Measurements from ENCODE around the gene IP6K3. TPM values are rescaled to one million over a fixed set of nuclear protein-coding genes. Genes with fewer than 3 reads are reported as not detected.

IP6K3 gene
- polyA plus RNA-seq, 1 donor (not counting 4 experiments of a cell fraction or from before 2014, with no cell fraction given), result not detected

- dilution Hi-C loops (cut with MboI; ENCODE audit: extremely low pct_ligation_motif_present, low sequenced_read_pairs), result no loop called here
- Histone ChIP-seq H3K4me1 (ENCODE audit: control insufficient read depth, extremely low read depth, insufficient read depth, low read length) (no peaks in the 10 kb centered on the region), H3K4me2 (ENCODE audit: control insufficient read depth, extremely low read depth, insufficient read depth, low read depth, low read length) (no peak overlapping the region), H3K79me2 (ENCODE audit: control insufficient read depth, insufficient read depth, low read length) (no peaks in the 10 kb centered on the region), H4K20me1 (ENCODE audit: control insufficient read depth, extremely low read depth, insufficient read depth, low read length) (no peaks in the 10 kb centered on the region), H3K9me1 (ENCODE audit: control insufficient read depth, extremely low read depth, insufficient read depth, low read length) (no peaks in the 10 kb centered on the region), H3K9me3 (ENCODE audit: control insufficient read depth, low read depth, low read length) (no peaks in the 10 kb centered on the region), H3K27me3 (ENCODE audit: control insufficient read depth, extremely low read depth, insufficient read depth, low read length) (peaks cover 3% of the 10 kb centered on the region), H3K9ac (ENCODE audit: control insufficient read depth, extremely low read depth, insufficient read depth, low read length) (no peak overlapping the region), H2AFZ (ENCODE audit: control insufficient read depth, low read length) (no peak overlapping the region), H3K36me3 (ENCODE audit: control insufficient read depth in 2 of 2, extremely low read depth in 1 of 2, insufficient read depth in 2 of 2, low read length in 2 of 2) (no peaks in the 10 kb centered on the region), H3K4me3 (ENCODE audit: control insufficient read depth in 2 of 3, extremely low read depth in 1 of 3, insufficient read depth in 2 of 3, low read depth in 1 of 3, low read length in 3 of 3) (no peak overlapping the region), H3K27ac (ENCODE audit: control insufficient read depth, insufficient read depth, low read length) (no peak overlapping the region)
- TF ChIP-seq CTCF (optimal IDR thresholded peaks at IDR 0.05 in 1 of 3, IDR thresholded peaks at IDR 0.05 in 1 of 3, conservative IDR thresholded peaks at IDR 0.05 in 1 of 3; ENCODE audit: extremely low read depth in 1 of 3, insufficient read depth in 2 of 3, low read length in 3 of 3), result no peak
- no peak for TF ChIP-seq EZH2 (IDR thresholded peaks at IDR 0.05; ENCODE audit: low read length)
- FAIRE-seq, result no peak
- no peak for DNase-seq (ENCODE audit: low read depth, low spot score)
Measured at GRCh38 chr6:33761581-33761921, 14.8 kb upstream of the IP6K3 start.

GRCh38 chr6:33759887-33760629 lies 13.4 kb upstream of the IP6K3 start:
- TF ChIP-seq CTCF (optimal IDR thresholded peaks at IDR 0.05 in 1 of 3, IDR thresholded peaks at IDR 0.05 in 1 of 3, conservative IDR thresholded peaks at IDR 0.05 in 1 of 3; ENCODE audit: extremely low read depth in 1 of 3, insufficient read depth in 2 of 3, low read length in 3 of 3), result no peak
- TF ChIP-seq EZH2 (IDR thresholded peaks at IDR 0.05; ENCODE audit: low read length), result no peak
- Histone ChIP-seq H3K79me2 (ENCODE audit: control insufficient read depth, insufficient read depth, low read length) (no peaks in the 10 kb centered on the region), H3K9ac (ENCODE audit: control insufficient read depth, extremely low read depth, insufficient read depth, low read length) (no peak overlapping the region), H3K27me3 (ENCODE audit: control insufficient read depth, extremely low read depth, insufficient read depth, low read length) (no peaks in the 10 kb centered on the region), H3K9me1 (ENCODE audit: control insufficient read depth, extremely low read depth, insufficient read depth, low read length) (no peaks in the 10 kb centered on the region), H2AFZ (ENCODE audit: control insufficient read depth, low read length) (no peak overlapping the region), H3K9me3 (ENCODE audit: control insufficient read depth, low read depth, low read length) (no peaks in the 10 kb centered on the region), H3K36me3 (ENCODE audit: control insufficient read depth in 2 of 2, extremely low read depth in 1 of 2, insufficient read depth in 2 of 2, low read length in 2 of 2) (no peaks in the 10 kb centered on the region), H3K4me1 (ENCODE audit: control insufficient read depth, extremely low read depth, insufficient read depth, low read length) (no peaks in the 10 kb centered on the region), H3K27ac (ENCODE audit: control insufficient read depth, insufficient read depth, low read length) (no peak overlapping the region), H3K4me2 (ENCODE audit: control insufficient read depth, extremely low read depth, insufficient read depth, low read depth, low read length) (no peak overlapping the region), H3K4me3 (ENCODE audit: control insufficient read depth in 2 of 3, extremely low read depth in 1 of 3, insufficient read depth in 2 of 3, low read depth in 1 of 3, low read length in 3 of 3) (no peak overlapping the region), H4K20me1 (ENCODE audit: control insufficient read depth, extremely low read depth, insufficient read depth, low read length) (no peaks in the 10 kb centered on the region)
- dilution Hi-C loops (cut with MboI; ENCODE audit: extremely low pct_ligation_motif_present, low sequenced_read_pairs), result no loop called here
- DNase-seq (ENCODE audit: low read depth, low spot score) (no peak), FAIRE-seq (no peak)

All from keratinocyte (primary cell).